ENCODE measurements around the gene STIL. TPM values are rescaled to one million over a fixed set of nuclear protein-coding genes. Genes with fewer than 3 reads are reported as not detected.

STIL gene
- polyA plus RNA-seq, 1 donor (not counting 4 experiments of a cell fraction or from before 2014, with no cell fraction given): 10.5 TPM

DNA sequence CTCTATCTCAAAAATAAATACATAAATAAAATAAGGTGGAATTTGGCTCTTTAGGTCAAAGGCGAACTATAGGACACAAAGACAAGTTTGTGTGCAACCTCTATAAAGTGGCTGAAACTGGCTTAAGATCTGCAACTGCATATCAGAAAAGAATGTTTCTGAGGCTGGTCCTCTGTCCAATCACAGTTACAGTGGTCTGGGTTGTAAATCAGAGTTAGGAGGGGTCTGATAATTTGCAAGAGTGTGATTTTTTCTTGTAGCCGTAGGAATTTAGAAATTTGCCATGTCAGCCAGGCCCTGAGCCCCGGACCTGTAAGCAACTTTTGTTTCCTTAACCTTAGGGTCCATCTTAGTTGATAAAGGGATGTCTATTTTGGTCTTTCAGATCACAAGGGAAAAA is 47.4 kb upstream of the STIL start:
- H3K4me1 ChIP-seq (ENCODE audit: control insufficient read depth, extremely low read depth, insufficient read depth, low read length): no peaks in the 10 kb centered on the region
- H3K9me1 ChIP-seq (ENCODE audit: control insufficient read depth, extremely low read depth, insufficient read depth, low read length): no peaks in the 10 kb centered on the region
- TF ChIP-seq, protein P1, sequence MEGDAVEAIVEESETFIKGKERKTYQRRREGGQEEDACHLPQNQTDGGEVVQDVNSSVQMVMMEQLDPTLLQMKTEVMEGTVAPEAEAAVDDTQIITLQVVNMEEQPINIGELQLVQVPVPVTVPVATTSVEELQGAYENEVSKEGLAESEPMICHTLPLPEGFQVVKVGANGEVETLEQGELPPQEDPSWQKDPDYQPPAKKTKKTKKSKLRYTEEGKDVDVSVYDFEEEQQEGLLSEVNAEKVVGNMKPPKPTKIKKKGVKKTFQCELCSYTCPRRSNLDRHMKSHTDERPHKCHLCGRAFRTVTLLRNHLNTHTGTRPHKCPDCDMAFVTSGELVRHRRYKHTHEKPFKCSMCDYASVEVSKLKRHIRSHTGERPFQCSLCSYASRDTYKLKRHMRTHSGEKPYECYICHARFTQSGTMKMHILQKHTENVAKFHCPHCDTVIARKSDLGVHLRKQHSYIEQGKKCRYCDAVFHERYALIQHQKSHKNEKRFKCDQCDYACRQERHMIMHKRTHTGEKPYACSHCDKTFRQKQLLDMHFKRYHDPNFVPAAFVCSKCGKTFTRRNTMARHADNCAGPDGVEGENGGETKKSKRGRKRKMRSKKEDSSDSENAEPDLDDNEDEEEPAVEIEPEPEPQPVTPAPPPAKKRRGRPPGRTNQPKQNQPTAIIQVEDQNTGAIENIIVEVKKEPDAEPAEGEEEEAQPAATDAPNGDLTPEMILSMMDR (optimal IDR thresholded peaks at IDR 0.05 in 1 of 3, IDR thresholded peaks at IDR 0.05 in 1 of 3, conservative IDR thresholded peaks at IDR 0.05 in 1 of 3; ENCODE audit: extremely low read depth in 1 of 3, insufficient read depth in 2 of 3, low read length in 3 of 3): no peak
- no peak for TF ChIP-seq EZH2 (IDR thresholded peaks at IDR 0.05; ENCODE audit: low read length)
- dilution Hi-C loops (cut with MboI; ENCODE audit: extremely low pct_ligation_motif_present, low sequenced_read_pairs): no loop called here
- H3K9ac ChIP-seq (ENCODE audit: control insufficient read depth, extremely low read depth, insufficient read depth, low read length): no peak overlapping the region
- DNase-seq (ENCODE audit: low read depth, low spot score) (no peak), FAIRE-seq (no peak)
- H2AFZ ChIP-seq (ENCODE audit: control insufficient read depth, low read length): no peak overlapping the region
- H3K79me2 ChIP-seq (ENCODE audit: control insufficient read depth, insufficient read depth, low read length): peaks cover 36% of the 10 kb centered on the region
- no peaks in the 10 kb centered on the region for H3K27me3 ChIP-seq (ENCODE audit: control insufficient read depth, extremely low read depth, insufficient read depth, low read length)
- H3K4me2 ChIP-seq (ENCODE audit: control insufficient read depth, extremely low read depth, insufficient read depth, low read depth, low read length): no peak overlapping the region
- no peaks in the 10 kb centered on the region for H4K20me1 ChIP-seq (ENCODE audit: control insufficient read depth, extremely low read depth, insufficient read depth, low read length)
- no peak overlapping the region for H3K27ac ChIP-seq (ENCODE audit: control insufficient read depth, insufficient read depth, low read length)
- H3K4me3 ChIP-seq (ENCODE audit: control insufficient read depth in 2 of 3, extremely low read depth in 1 of 3, insufficient read depth in 2 of 3, low read depth in 1 of 3, low read length in 3 of 3): no peak overlapping the region
- H3K9me3 ChIP-seq (ENCODE audit: control insufficient read depth, low read depth, low read length): no peaks in the 10 kb centered on the region
- H3K36me3 ChIP-seq (ENCODE audit: control insufficient read depth in 2 of 2, extremely low read depth in 1 of 2, insufficient read depth in 2 of 2, low read length in 2 of 2): no peaks in the 10 kb centered on the region

- no peaks in the 10 kb centered on the region for H3K9me3 ChIP-seq (ENCODE audit: control insufficient read depth, low read depth, low read length)
- dilution Hi-C loops (cut with MboI; ENCODE audit: extremely low pct_ligation_motif_present, low sequenced_read_pairs): no loop called here
- no peak overlapping the region for H3K9ac ChIP-seq (ENCODE audit: control insufficient read depth, extremely low read depth, insufficient read depth, low read length)
- no peak overlapping the region for H3K27ac ChIP-seq (ENCODE audit: control insufficient read depth, insufficient read depth, low read length)
- peaks cover 42% of the 10 kb centered on the region for H3K79me2 ChIP-seq (ENCODE audit: control insufficient read depth, insufficient read depth, low read length)
- DNase-seq (ENCODE audit: low read depth, low spot score) (no peak), FAIRE-seq (no peak)
- H3K4me1 ChIP-seq (ENCODE audit: control insufficient read depth, extremely low read depth, insufficient read depth, low read length): no peaks in the 10 kb centered on the region
- H2AFZ ChIP-seq (ENCODE audit: control insufficient read depth, low read length): no peak overlapping the region
- peaks cover 0 to 3% of the 10 kb centered on the region in 2 experiments for H3K36me3 ChIP-seq (ENCODE audit: control insufficient read depth in 2 of 2, extremely low read depth in 1 of 2, insufficient read depth in 2 of 2, low read length in 2 of 2)
- no peaks in the 10 kb centered on the region for H3K9me1 ChIP-seq (ENCODE audit: control insufficient read depth, extremely low read depth, insufficient read depth, low read length)
- TF ChIP-seq, protein P1 (optimal IDR thresholded peaks at IDR 0.05 in 1 of 3, IDR thresholded peaks at IDR 0.05 in 1 of 3, conservative IDR thresholded peaks at IDR 0.05 in 1 of 3; ENCODE audit: extremely low read depth in 1 of 3, insufficient read depth in 2 of 3, low read length in 3 of 3): no peak
- no peak for TF ChIP-seq EZH2 (IDR thresholded peaks at IDR 0.05; ENCODE audit: low read length)
- H4K20me1 ChIP-seq (ENCODE audit: control insufficient read depth, extremely low read depth, insufficient read depth, low read length): no peaks in the 10 kb centered on the region
- no peak overlapping the region for H3K4me2 ChIP-seq (ENCODE audit: control insufficient read depth, extremely low read depth, insufficient read depth, low read depth, low read length)
- no peak overlapping the region for H3K4me3 ChIP-seq (ENCODE audit: control insufficient read depth in 2 of 3, extremely low read depth in 1 of 3, insufficient read depth in 2 of 3, low read depth in 1 of 3, low read length in 3 of 3)
- no peaks in the 10 kb centered on the region for H3K27me3 ChIP-seq (ENCODE audit: control insufficient read depth, extremely low read depth, insufficient read depth, low read length)
Observed at GRCh38 chr1:47351305-47351704, 37.4 kb upstream of the STIL start.

Data from keratinocyte (primary cell).